ENCODE results near the gene COLQ.

GRCh38 chr3:15453991-15454625 lies 67.4 kb downstream of the COLQ start:
- TF ChIP-seq CTCF (IDR thresholded peaks at IDR 0.05; ENCODE audit: borderline replicate concordance, extremely low read depth, low read length, poor library complexity, severe bottlenecking) (no peak), EZH2 (IDR thresholded peaks at IDR 0.05; ENCODE audit: borderline replicate concordance, low read depth, low read length, severe bottlenecking) (no peak)
